MCF 10A (cell line): ENCODE data around the gene TRIM29. TPM values are rescaled to one million over a fixed set of nuclear protein-coding genes. Genes with fewer than 3 reads are reported as not detected.
"Not testable (repeated sequence)": the region's sequence is repeated elsewhere in the genome, so short reads cannot be mapped to it uniquely, and the experiment has no call there.

Source experiments
- BruUV-seq: library from RNA; stranded (reverse); fragments of 400-500 nt; replicated peaks from 2 replicates; lab custom pipeline; 2021; lab: Mats Ljungman, UMichigan
- CTCF ChIA-PET: fragments of 300-600 bp; sonication (Branson Sonifier 250); formaldehyde crosslinking; extraction: SDS; loops from one replicate; lab custom pipeline; 2021; ENCODE audit warnings: antibody characterized with exemption, inconsistent platforms; lab: Yijun Ruan, JAX
- POLR2A ChIA-PET: fragments of 300-600, 350-650 bp; sonication (Branson Sonifier 250); formaldehyde crosslinking; extraction: SDS; loops from one replicate; lab custom pipeline; 2020; ENCODE audit warnings: antibody characterized with exemption, inconsistent platforms; lab: Yijun Ruan, JAX
- DNase-seq: peaks from one replicate; pipeline ENCODE4 v3.0.0-alpha.2; 2018; ENCODE audit not compliant: unreplicated experiment
- H3K27ac Mint-ChIP-seq: one replicate; pipeline ENCODE4 v1.8.0; 2022; ENCODE audit warnings: mild to moderate bottlenecking, low read depth, mixed read lengths; ENCODE audit not compliant: unreplicated experiment
- H3K27me3 Mint-ChIP-seq: one replicate; pipeline ENCODE4 v1.8.0; 2022; ENCODE audit warnings: mixed read lengths; ENCODE audit not compliant: insufficient read depth, unreplicated experiment
- H3K36me3 Mint-ChIP-seq: one replicate; pipeline ENCODE4 v1.8.0; 2022; ENCODE audit warnings: mild to moderate bottlenecking, moderate library complexity, mixed read lengths; ENCODE audit not compliant: insufficient read depth, unreplicated experiment
- H3K4me1 Mint-ChIP-seq: one replicate; pipeline ENCODE4 v1.8.0; 2022; ENCODE audit warnings: mixed read lengths; ENCODE audit not compliant: insufficient read depth, unreplicated experiment
- H3K4me3 Mint-ChIP-seq: one replicate; pipeline ENCODE4 v1.8.0; 2022; ENCODE audit warnings: mild to moderate bottlenecking, moderate library complexity, mixed read lengths; ENCODE audit not compliant: unreplicated experiment
- H3K9me3 Mint-ChIP-seq: one replicate; pipeline ENCODE4 v1.8.0; 2022; ENCODE audit warnings: mixed read lengths; ENCODE audit not compliant: unreplicated experiment
- intact Hi-C: fragments of 100-400 bp; cut with micrococcal nuclease; formaldehyde crosslinking; loops from 2 replicates; pipeline ENCODE4 v1.14.1; 2022
- total RNA-seq: library from RNA; stranded (reverse); gene quantifications from 2 replicates; pipeline ENCODE4 v1.2.3, GENCODE V29; 2022
- TF ChIP-seq, protein P1 (sequence below): fragments of 200-600 bp; IDR thresholded peaks from one replicate; pipeline ENCODE4 v1.8.0; 2022; ENCODE audit warnings: antibody characterized with exemption, mild to moderate bottlenecking; ENCODE audit not compliant: unreplicated experiment

The TRIM29 gene
- total RNA-seq, 1 experiment from 2014 or later: 93.4 TPM

DNA sequence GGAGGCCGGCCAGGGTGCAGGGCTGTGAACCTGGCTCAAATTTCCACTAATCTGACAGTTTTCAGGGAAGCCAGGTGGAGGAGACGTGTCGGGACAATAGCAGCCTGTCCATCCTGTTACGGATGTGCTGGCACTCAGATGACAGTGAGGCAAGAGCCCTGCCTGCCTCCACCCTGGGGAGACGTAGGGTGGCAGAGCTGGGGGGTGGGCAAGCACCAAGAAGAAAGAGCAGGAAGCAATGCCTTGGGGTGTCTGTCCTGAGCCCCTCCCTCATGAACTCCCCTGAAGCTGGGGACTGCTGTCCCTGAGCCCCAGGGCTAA, 10.0 kb upstream of the TRIM29 start:
- ChIA-PET POLR2A (interaction anchor here (2.3 to 3.7 kb wide), 2 partner anchors 11 to 19 kb away, joined by 6 to 26 read pairs; partner anchors contain the start of gene TRIM29), CTCF (interaction anchor here (0.6 to 2.1 kb wide), 5 partner anchors 22 to 262 kb away, joined by 3 to 6 read pairs (median 4); no protein-coding TSS in a partner anchor)
- Mint-ChIP-seq H3K36me3 (peaks cover 4% of the 10 kb centered on the region), H3K4me3 (no peak overlapping the region), H3K4me1 (peaks cover 7% of the 10 kb centered on the region), H3K27me3 (no peaks in the 10 kb centered on the region), H3K27ac (no peak overlapping the region), H3K9me3 (peaks cover 8% of the 10 kb centered on the region)
- BruUV-seq: no TSS peak
- intact Hi-C loops: no loop called here
- TF ChIP-seq, protein P1, sequence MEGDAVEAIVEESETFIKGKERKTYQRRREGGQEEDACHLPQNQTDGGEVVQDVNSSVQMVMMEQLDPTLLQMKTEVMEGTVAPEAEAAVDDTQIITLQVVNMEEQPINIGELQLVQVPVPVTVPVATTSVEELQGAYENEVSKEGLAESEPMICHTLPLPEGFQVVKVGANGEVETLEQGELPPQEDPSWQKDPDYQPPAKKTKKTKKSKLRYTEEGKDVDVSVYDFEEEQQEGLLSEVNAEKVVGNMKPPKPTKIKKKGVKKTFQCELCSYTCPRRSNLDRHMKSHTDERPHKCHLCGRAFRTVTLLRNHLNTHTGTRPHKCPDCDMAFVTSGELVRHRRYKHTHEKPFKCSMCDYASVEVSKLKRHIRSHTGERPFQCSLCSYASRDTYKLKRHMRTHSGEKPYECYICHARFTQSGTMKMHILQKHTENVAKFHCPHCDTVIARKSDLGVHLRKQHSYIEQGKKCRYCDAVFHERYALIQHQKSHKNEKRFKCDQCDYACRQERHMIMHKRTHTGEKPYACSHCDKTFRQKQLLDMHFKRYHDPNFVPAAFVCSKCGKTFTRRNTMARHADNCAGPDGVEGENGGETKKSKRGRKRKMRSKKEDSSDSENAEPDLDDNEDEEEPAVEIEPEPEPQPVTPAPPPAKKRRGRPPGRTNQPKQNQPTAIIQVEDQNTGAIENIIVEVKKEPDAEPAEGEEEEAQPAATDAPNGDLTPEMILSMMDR: no peak
- DNase-seq: peak; percentile 34

DNA sequence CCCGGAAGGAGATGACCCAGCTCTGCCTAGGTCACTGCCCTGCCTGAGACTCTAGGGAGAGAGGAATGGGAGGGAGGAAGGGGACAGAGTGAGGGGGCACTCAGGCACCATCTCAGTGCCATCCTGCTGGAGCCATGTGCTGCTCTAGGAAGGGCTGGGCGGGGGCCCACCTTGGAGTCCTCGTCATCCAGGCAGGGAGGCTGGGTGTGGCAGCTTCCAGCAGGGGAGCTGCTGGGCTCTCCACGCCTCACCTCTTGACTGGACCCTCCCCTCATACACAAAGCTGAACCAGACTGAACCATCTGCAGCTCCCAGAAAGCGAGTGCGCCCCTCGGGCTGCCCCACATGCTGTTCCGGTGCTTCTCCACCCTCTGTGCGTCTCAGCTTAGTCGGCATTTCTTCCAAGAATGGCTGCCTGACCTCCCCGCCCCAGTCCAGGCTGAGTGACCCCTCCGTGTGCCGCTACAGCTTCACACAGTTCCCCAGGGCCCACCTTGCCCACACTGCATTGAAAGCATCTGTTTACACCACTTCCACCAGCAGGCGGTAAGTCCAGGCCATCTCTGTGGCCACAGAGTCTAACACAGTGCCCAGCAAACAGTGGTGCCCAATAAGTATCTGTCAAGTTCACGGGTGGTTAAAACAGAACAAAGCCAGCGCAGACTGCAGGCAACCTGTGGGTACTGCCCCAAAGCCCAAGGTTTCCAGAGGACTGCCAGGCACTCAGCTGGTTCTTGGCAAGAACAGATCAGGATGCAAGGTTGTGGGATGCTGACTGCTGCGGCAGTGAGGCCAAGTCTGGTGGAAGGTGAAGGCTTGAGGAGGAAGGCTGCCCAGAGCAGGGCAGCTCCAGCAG, 9.4 kb upstream of the TRIM29 start:
- no peak overlapping the region for H3K4me3 Mint-ChIP-seq
- ChIA-PET POLR2A (interaction anchor here (0.7 to 3.7 kb wide), 3 partner anchors 11 to 133 kb away, joined by 3 to 26 read pairs (median 4); partner anchors contain the start of gene TRIM29), CTCF (interaction anchor here (0.6 to 2.1 kb wide), 7 partner anchors 10 to 78 kb away, joined by 3 to 7 read pairs (median 4); no protein-coding TSS in a partner anchor)
- H3K9me3 Mint-ChIP-seq: peaks cover 8% of the 10 kb centered on the region
- BruUV-seq: no TSS peak
- H3K4me1 Mint-ChIP-seq: peaks cover 7% of the 10 kb centered on the region
- no peaks in the 10 kb centered on the region for H3K27me3 Mint-ChIP-seq
- H3K36me3 Mint-ChIP-seq: peaks cover 4% of the 10 kb centered on the region
- no peak for DNase-seq
- H3K27ac Mint-ChIP-seq: no peak overlapping the region
- intact Hi-C loops: no loop called here
- TF ChIP-seq, protein P1: no peak

DNA sequence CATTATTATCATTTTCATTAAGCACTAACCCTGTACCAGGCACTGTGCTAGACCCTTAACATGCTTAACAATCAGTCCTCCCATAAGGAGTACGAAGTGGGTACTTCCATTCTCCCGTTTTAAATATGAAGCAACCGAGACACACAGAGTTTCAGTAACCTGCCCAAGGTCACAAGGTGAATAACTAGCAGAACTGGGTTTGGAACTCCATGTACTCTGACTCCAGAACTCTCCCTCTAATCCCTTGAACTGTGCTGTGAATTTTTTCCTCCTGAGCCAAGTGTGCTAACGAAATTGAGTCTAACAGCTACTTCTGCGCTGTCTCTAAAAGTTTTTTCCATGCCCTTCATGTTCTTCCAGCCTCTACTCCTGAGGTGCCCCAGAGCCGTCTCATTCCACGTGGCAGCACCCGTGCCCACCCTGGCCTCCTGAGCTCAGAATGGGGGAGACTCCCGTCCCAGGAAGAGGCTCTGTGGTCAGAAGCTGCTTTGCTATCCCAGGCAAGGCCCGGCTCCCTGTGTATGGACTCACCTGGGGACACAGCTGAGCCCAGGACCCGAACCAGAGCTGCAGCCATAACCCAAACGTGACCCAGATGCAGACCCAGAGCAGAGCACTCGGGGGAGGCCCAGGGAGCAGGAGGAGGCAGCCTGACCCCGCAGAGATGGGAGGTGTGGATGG, 8.6 kb upstream of the TRIM29 start:
- DNase-seq: no peak
- CTCF ChIA-PET: interaction anchor here (0.6 to 2.1 kb wide), 9 partner anchors 9 to 495 kb away, joined by 3 to 7 read pairs (median 4); no protein-coding TSS in a partner anchor
- POLR2A ChIA-PET: interaction anchor here (0.7 to 3.7 kb wide), 3 partner anchors 10 to 134 kb away, joined by 3 to 26 read pairs (median 4); partner anchors contain the start of gene TRIM29
- Mint-ChIP-seq H3K4me1 (peaks cover 7% of the 10 kb centered on the region), H3K27ac (no peak overlapping the region), H3K27me3 (no peaks in the 10 kb centered on the region), H3K4me3 (no peak overlapping the region), H3K9me3 (peaks cover 8% of the 10 kb centered on the region), H3K36me3 (peaks cover 4% of the 10 kb centered on the region)
- intact Hi-C loops: no loop called here
- TF ChIP-seq, protein P1: no peak
- no TSS peak for BruUV-seq

DNA sequence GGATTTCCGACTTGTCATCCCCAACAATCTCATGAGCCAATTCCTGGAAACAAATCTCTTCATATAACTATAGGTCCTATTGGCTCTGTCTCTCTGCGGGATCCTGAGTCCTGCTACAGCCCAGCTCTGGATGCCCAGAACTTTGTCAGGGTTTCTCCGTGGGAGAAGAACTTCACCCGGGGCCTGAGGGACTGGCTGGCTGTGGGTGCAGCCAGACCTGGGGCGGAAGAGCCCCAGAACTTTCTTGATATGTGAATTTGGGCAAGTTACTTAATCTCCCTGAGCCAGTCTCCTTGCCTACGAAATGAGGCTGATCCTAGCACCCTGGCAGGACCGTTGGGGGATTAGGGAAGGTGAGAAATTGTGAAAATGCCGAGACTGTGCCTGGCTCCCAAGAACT, 6.6 kb upstream of the TRIM29 start:
- POLR2A ChIA-PET: no interaction called here
- Mint-ChIP-seq H3K27ac (no peak overlapping the region), H3K9me3 (no peaks in the 10 kb centered on the region), H3K27me3 (no peaks in the 10 kb centered on the region), H3K4me1 (peaks cover 7% of the 10 kb centered on the region), H3K4me3 (no peak overlapping the region), H3K36me3 (peaks cover 4% of the 10 kb centered on the region)
- intact Hi-C loops: no loop called here
- no peak for DNase-seq
- CTCF ChIA-PET: interaction anchor here (0.6 kb wide), 1 partner anchor 770 kb away, joined by 3 read pairs; no protein-coding TSS in a partner anchor
- TF ChIP-seq, protein P1: no peak
- no TSS peak for BruUV-seq

- H3K27me3 Mint-ChIP-seq, H3K27ac Mint-ChIP-seq, BruUV-seq, H3K4me3 Mint-ChIP-seq, H3K9me3 Mint-ChIP-seq, DNase-seq, H3K36me3 Mint-ChIP-seq, H3K4me1 Mint-ChIP-seq, intact Hi-C loops, CTCF ChIA-PET: not testable (repeated sequence)
- POLR2A ChIA-PET: interaction anchor here (0.6 to 0.7 kb wide), 2 partner anchors 19 to 232 kb away, joined by 3 read pairs; no protein-coding TSS in a partner anchor
Observed at GRCh38 chr11:120143472-120143871, 5.6 kb upstream of the TRIM29 start.
